ENCODE data around the gene TMEM170A. TPM values are rescaled to one million over a fixed set of nuclear protein-coding genes. Genes with fewer than 3 reads are reported as not detected.

The TMEM170A gene
- total and polyA plus RNA-seq, 2 of the 13 experiments (the other 11 are each of a cell fraction or from before 2014, with no cell fraction given), result 35.7 to 39.7 TPM

- no peak for TF ChIP-seq HNF1B (CRISPR knock-in tag; IDR thresholded peaks at IDR 0.05)
- no peak for TF ChIP-seq CHD2 (IDR thresholded peaks at IDR 0.05; ENCODE audit: low read depth, low read length)
- no peak for TF ChIP-seq ZNF678 (CRISPR knock-in tag; IDR thresholded peaks at IDR 0.05)
- no peak for TF ChIP-seq CHD4 (IDR thresholded peaks at IDR 0.05; ENCODE audit: borderline replicate concordance, low read length)
- no peak for TF ChIP-seq CENPBD1 (CRISPR knock-in tag; IDR thresholded peaks at IDR 0.05; ENCODE audit: borderline replicate concordance, low read depth)
- TF ChIP-seq ZNF772 (CRISPR knock-in tag; IDR thresholded peaks at IDR 0.05), result no peak
- TF ChIP-seq ZBTB46 (CRISPR knock-in tag; IDR thresholded peaks at IDR 0.05; ENCODE audit: borderline replicate concordance), result no peak
- TF ChIP-seq ZNF451 (CRISPR knock-in tag; IDR thresholded peaks at IDR 0.05), result no peak
- no peak for TF ChIP-seq ZNF616 (CRISPR knock-in tag; IDR thresholded peaks at IDR 0.05; ENCODE audit: low read depth)
- no peak for TF ChIP-seq CEBPB (IDR thresholded peaks at IDR 0.05; ENCODE audit: borderline replicate concordance, low read depth, low read length)
- no peak for TF ChIP-seq ZUFSP (CRISPR knock-in tag; IDR thresholded peaks at IDR 0.05; ENCODE audit: borderline replicate concordance)
- no peak for TF ChIP-seq ZNF552 (CRISPR knock-in tag; IDR thresholded peaks at IDR 0.05; ENCODE audit: borderline replicate concordance)
- TF ChIP-seq IKZF4 (CRISPR knock-in tag; IDR thresholded peaks at IDR 0.05; ENCODE audit: borderline replicate concordance, low read depth, not compliant biosample characterization), result no peak
- TF ChIP-seq ISX (CRISPR knock-in tag; conservative IDR thresholded peaks at IDR 0.05), result no peak
- TF ChIP-seq ZNF567 (CRISPR knock-in tag; IDR thresholded peaks at IDR 0.05; ENCODE audit: borderline replicate concordance), result no peak
- TF ChIP-seq POLR2AphosphoS2 (IDR thresholded peaks at IDR 0.05; ENCODE audit: low read depth, low read length), result no peak
- TF ChIP-seq JARID2 (CRISPR knock-in tag; IDR thresholded peaks at IDR 0.05; ENCODE audit: insufficient replicate concordance), result no peak
- TF ChIP-seq ZNF558 (CRISPR knock-in tag; IDR thresholded peaks at IDR 0.05; ENCODE audit: borderline replicate concordance), result no peak
- TF ChIP-seq SKIL (CRISPR knock-in tag; IDR thresholded peaks at IDR 0.05; ENCODE audit: borderline replicate concordance), result no peak
- TF ChIP-seq ZNF737 (CRISPR knock-in tag; IDR thresholded peaks at IDR 0.05; ENCODE audit: borderline replicate concordance), result no peak
- no peak for TF ChIP-seq HDAC2 (CRISPR knock-in tag; IDR thresholded peaks at IDR 0.05)
These were observed 7.5 kb upstream of the TMEM170A start (continued) for GRCh38 chr16:75471723-75472633.
